ENCODE results near the gene BANF2.

DNA sequence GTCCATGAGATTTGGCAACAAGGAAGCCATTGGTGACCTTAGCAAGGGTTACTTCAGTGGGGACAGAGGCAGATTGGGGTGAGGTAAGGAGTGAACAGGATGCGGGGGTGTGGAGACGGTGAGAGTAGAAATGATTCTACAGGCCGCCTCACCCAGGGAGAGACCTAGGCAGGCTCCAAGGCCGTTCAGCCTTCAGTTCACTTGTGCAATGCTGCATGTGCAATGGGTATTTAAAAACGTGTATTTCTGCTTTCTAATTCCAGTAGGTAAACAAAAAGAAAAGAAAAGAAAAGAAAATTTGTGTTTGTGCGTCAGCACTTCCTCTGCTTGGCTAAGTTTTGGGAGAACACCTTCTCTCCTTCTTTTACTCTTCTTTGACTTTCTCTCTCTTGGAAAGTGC lies 56.8 kb downstream of the BANF2 start:
- TF ChIP-seq EZH2 (IDR thresholded peaks at IDR 0.05) (no peak), POLR2AphosphoS5 (IDR thresholded peaks at IDR 0.05; ENCODE audit: borderline replicate concordance, low read depth, low read length) (no peak), FOXP2 (optimal IDR thresholded peaks at IDR 0.05; ENCODE audit: control extremely low read depth, extremely low read length, insufficient read depth) (no peak)
